NCI-H82 treated with DMSO at 0.1 percent for 48 hours (cell line): ENCODE results near the gene RRAGC.
A peak's percentile ranks its signal among the peaks of the same experiment; 100 is the strongest.
"Not testable (repeated sequence)": the region's sequence is repeated elsewhere in the genome, so short reads cannot be mapped to it uniquely, and the experiment has no call there.

Experiments used
- DNase-seq: peaks from one replicate; lab custom pipeline; 2025; ENCODE audit not compliant: unreplicated experiment; lab: John Stamatoyannopoulos, UW

The RRAGC gene

GRCh38 chr1:38817267-38818174 is 42.1 kb downstream of the RRAGC start:
- no peak for DNase-seq

GRCh38 chr1:38815903-38816627 is 43.5 kb downstream of the RRAGC start:
- DNase-seq, result peak; percentile 48

- DNase-seq, result no peak
Observed at GRCh38 chr1:38814984-38815464, 44.5 kb downstream of the RRAGC start.

- DNase-seq, result no peak
Observed at GRCh38 chr1:38814444-38814983, 45.1 kb downstream of the RRAGC start.

- DNase-seq, result no peak
Observed at GRCh38 chr1:38812981-38813380, 46.6 kb downstream of the RRAGC start.

GRCh38 chr1:38811466-38811865 is 48.1 kb downstream of the RRAGC start:
- DNase-seq, result not testable (repeated sequence)

- DNase-seq, result no peak
Observed at GRCh38 chr1:38806090-38806489, 53.5 kb downstream of the RRAGC start.

- DNase-seq, result no peak
Observed at GRCh38 chr1:38805036-38805435, 54.5 kb downstream of the RRAGC start.

- DNase-seq, result no peak
Observed at GRCh38 chr1:38804062-38804886, 55.3 kb downstream of the RRAGC start.

GRCh38 chr1:38803647-38804046 is 55.9 kb downstream of the RRAGC start:
- no peak for DNase-seq

- DNase-seq, result no peak
Observed at GRCh38 chr1:38800720-38801671, 58.6 kb downstream of the RRAGC start.

GRCh38 chr1:38793299-38793698 is 66.3 kb downstream of the RRAGC start:
- no peak for DNase-seq

GRCh38 chr1:38791892-38792291 is 67.7 kb downstream of the RRAGC start:
- DNase-seq, result no peak

- no peak for DNase-seq
Observed at GRCh38 chr1:38791164-38791515, 68.4 kb downstream of the RRAGC start.

GRCh38 chr1:38790422-38791163 is 69.0 kb downstream of the RRAGC start:
- no peak for DNase-seq

- DNase-seq, result no peak
Observed at GRCh38 chr1:38789498-38790169, 69.9 kb downstream of the RRAGC start.

- DNase-seq, result no peak
Observed at GRCh38 chr1:38788341-38789336, 70.9 kb downstream of the RRAGC start.
